ENCODE data around the gene BNC2. TPM values are rescaled to one million over a fixed set of nuclear protein-coding genes. Genes with fewer than 3 reads are reported as not detected.

BNC2 gene
- total RNA-seq, 1 experiment from 2014 or later: 43.6 TPM

- Histone ChIP-seq H3T11ph (ENCODE audit: low read length) (no peak overlapping the region), H3K4ac (ENCODE audit: low read depth, low read length) (no peak overlapping the region), H3K18ac (ENCODE audit: insufficient read length, low read depth, low read length) (no peak overlapping the region), H4K91ac (ENCODE audit: insufficient read length, low read depth, low read length) (no peak overlapping the region), H3K23me2 (ENCODE audit: insufficient read length, low read depth, low read length, poor library complexity, severe bottlenecking) (no peaks in the 10 kb centered on the region), H2BK5ac (ENCODE audit: insufficient read length, low read length) (no peak overlapping the region), H3K4me1 (ENCODE audit: insufficient read depth, low read length) (no peaks in the 10 kb centered on the region), H2BK20ac (ENCODE audit: low read depth, low read length, poor library complexity, severe bottlenecking) (no peak overlapping the region), H3K79me2 (ENCODE audit: insufficient read depth, low read length) (no peaks in the 10 kb centered on the region), H4K20me1 (ENCODE audit: control insufficient read depth, insufficient read depth, insufficient read length) (no peaks in the 10 kb centered on the region), H3K9me3 (ENCODE audit: control insufficient read depth, low read depth, low read length) (no peaks in the 10 kb centered on the region), H4K5ac (ENCODE audit: insufficient read length, low read depth, low read length) (no peak overlapping the region), H3K9ac (ENCODE audit: extremely low read depth, insufficient read length, low read length) (no peak overlapping the region), H3K56ac (ENCODE audit: insufficient read length, low read depth, low read length) (no peak overlapping the region), H4K8ac (replicated peaks; ENCODE audit: insufficient read length, low read depth, low read length) (no peak overlapping the region), H2BK120ac (ENCODE audit: low read depth, low read length, poor library complexity, severe bottlenecking) (no peak overlapping the region), H2BK15ac (ENCODE audit: low read depth, low read length) (no peak overlapping the region), H3K27me3 (ENCODE audit: insufficient read depth, low read length) (no peaks in the 10 kb centered on the region), H3K27ac (ENCODE audit: insufficient read length, low read depth, low read length) (no peak overlapping the region), H3K79me1 (ENCODE audit: insufficient read depth, low read depth, low read length, poor library complexity, severe bottlenecking) (no peaks in the 10 kb centered on the region), H2BK12ac (ENCODE audit: insufficient read length, low read depth, low read length) (no peak overlapping the region), H3K4me2 (ENCODE audit: insufficient read depth, insufficient read length, low read length) (no peak overlapping the region), H2AK5ac (ENCODE audit: insufficient read length, low read length) (no peak overlapping the region), H3K23ac (ENCODE audit: insufficient read length, low read depth, low read length) (no peak overlapping the region), H3K14ac (ENCODE audit: insufficient read depth, low read length) (no peak overlapping the region), H2AFZ (ENCODE audit: low read length) (no peak overlapping the region)
- Mint-ChIP-seq H3K27ac (no peak overlapping the region), H3K4me1 (peaks cover 14 to 20% of the 10 kb centered on the region in 2 experiments), H3K27me3 (ENCODE audit: low read depth) (no peaks in the 10 kb centered on the region; the same call in 1 of the 2 replicates), H3K9me3 (no peaks in the 10 kb centered on the region), H3K36me3 (ENCODE audit: insufficient read depth in 1 of 3, low read depth in 3 of 3) (no peaks in the 10 kb centered on the region), H3K4me3 (no peak overlapping the region)
- no peak for TF ChIP-seq CTCF (conservative IDR thresholded peaks at IDR 0.05)
- no CpG with 5 or more reads among the region's 7 CpGs for WGBS (ENCODE audit: extremely low coverage, insufficient read length, low lambda C conversion rate)
- DNase-seq: no peak
These were observed 459.7 kb downstream of the BNC2 start for GRCh38 chr9:16410601-16411280.

Measured in H9 (cell line).